Measurements from ENCODE around the gene FAM13C.
"Not testable (repeated sequence)": the region's sequence is repeated elsewhere in the genome, so short reads cannot be mapped to it uniquely, and the experiment has no call there.

FAM13C gene

GRCh38 chr10:59225211-59225610, 137.1 kb downstream of the FAM13C start:
- no peak for FAIRE-seq

DNA sequence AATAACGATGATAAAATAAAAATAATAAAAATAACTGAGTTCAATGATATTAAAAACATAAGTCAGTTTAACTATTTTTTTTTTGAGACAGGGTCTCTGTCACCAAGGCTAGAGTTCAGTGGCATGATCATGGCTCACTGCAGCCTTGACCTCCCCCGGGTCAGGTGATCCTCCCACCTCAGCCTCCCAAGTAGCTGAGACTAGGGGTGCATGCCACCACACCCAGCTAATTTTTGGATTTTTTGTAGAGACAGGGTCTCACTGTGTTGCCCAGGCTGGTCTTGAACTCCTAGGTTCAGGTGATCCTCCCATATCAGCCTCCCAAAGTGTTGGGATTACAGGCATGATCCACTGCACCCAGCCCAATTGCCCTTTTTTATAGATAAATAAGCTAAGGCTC, 138.8 kb downstream of the FAM13C start:
- not testable (repeated sequence) for FAIRE-seq

DNA sequence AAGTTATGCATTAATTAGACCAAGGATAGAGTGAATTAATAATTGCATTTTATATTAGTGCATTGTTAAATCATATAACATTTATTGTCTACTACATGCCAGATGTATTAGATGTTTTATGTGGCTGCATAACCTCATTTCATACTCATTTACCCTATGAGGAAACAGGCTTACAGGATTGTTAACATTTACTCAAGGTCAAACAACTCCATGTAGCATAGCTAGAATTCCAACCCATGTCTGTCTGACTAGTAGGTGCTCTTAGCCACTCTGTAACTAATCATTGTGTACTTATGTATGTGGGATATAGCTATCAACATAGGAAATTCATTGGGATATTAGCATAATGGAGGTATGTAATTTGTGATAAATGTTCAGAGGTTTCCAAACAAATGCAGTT, 139.6 kb downstream of the FAM13C start:
- no peak for FAIRE-seq

- FAIRE-seq: no peak
Measured at GRCh38 chr10:59216178-59216869, 146.0 kb downstream of the FAM13C start.

- FAIRE-seq: no peak
Measured at GRCh38 chr10:59214160-59214559, 148.2 kb downstream of the FAM13C start.

DNA sequence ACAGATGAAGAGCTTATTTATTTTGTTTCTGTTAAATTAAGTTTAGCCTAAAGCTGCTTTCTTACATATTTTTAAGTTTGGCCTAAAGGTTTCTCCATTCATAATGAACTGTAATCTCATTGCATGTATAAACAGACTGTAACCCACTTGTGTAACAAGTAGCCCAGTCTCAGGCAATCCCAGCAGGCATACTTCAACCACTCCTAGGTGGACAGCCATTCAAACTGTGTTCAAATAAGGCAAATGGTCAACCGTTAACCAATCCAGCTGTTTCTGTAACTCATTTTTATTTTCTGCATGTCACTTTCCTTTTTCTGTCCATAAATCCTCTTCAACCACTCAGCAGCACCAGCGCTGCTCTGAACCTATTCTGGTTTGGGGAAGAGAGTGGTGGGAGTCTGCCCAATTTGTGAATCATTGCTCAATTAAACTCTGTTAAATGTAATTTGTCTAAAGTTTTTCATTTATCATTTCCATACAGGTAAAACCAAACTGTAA, 150.0 kb downstream of the FAM13C start:
- FAIRE-seq: no peak

GRCh38 chr10:59206204-59206720, 156.1 kb downstream of the FAM13C start:
- no peak for FAIRE-seq
